Uterus (tissue), 2 donors: Measurements from ENCODE around the gene ATL2.

Experiments
- POLR2A ChIP-seq, 2 donors: fragments of 450-650 bp; IDR thresholded peaks; one replicate each; pipeline ENCODE4 v1.6.1; 2016; ENCODE audit warnings: antibody characterized with exemption in 2 of 2, mild to moderate bottlenecking in 1 of 2, moderate library complexity in 1 of 2
- TF ChIP-seq, protein P1 (sequence below), 4 experiments: fragments of 200-600 bp in 2 of 4; fragments of 450-650 bp in 2 of 4; sonication (generic) in 2 of 4; IDR thresholded peaks; one replicate each; pipeline ENCODE4 v1.5.1; 2016 to 2019; ENCODE audit warnings: antibody characterized with exemption in 4 of 4, mild to moderate bottlenecking in 2 of 4, moderate library complexity in 1 of 4

DNA sequence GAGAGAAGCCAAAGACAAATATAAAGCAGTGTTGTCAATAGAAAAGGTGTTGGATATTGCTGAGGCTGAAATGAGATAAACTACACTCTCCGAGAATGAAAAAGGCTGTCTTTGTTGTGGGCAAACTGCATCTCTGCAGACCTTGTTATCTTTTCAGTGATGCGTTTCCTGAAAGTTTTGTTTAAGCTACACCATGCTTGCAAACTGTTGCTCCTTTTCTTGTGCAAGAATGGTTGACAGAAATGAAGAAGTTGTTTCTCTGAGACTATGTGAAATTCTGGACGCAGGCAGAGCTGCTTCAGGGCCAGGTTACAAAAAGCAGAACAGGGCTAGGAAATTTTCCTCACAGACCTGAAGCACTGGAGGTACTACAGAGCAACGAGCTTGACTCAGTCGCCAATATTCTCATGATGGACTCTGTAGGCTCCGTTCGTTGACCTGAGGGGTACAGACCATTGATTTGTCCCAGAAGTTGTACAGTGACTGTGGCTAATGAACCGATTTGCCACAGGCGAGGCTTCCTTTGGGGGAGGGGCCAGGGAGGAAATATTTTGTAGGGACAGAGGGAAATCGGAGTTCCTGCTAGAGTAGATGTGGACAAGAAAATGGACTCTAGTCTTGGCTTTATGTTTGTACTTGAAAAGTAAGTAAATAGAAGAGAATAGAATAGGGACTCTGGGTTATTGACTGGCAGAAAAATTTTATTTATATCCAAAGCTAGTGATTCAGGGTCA lies 3.5 kb upstream of the ATL2 start:
- no peak for TF ChIP-seq POLR2A (IDR thresholded peaks at IDR 0.05)
- TF ChIP-seq, protein P1, sequence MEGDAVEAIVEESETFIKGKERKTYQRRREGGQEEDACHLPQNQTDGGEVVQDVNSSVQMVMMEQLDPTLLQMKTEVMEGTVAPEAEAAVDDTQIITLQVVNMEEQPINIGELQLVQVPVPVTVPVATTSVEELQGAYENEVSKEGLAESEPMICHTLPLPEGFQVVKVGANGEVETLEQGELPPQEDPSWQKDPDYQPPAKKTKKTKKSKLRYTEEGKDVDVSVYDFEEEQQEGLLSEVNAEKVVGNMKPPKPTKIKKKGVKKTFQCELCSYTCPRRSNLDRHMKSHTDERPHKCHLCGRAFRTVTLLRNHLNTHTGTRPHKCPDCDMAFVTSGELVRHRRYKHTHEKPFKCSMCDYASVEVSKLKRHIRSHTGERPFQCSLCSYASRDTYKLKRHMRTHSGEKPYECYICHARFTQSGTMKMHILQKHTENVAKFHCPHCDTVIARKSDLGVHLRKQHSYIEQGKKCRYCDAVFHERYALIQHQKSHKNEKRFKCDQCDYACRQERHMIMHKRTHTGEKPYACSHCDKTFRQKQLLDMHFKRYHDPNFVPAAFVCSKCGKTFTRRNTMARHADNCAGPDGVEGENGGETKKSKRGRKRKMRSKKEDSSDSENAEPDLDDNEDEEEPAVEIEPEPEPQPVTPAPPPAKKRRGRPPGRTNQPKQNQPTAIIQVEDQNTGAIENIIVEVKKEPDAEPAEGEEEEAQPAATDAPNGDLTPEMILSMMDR (IDR thresholded peaks at IDR 0.05), result no peak
